Muscle layer of duodenum (tissue), 2 donors: ENCODE results near the gene G6PC2.

Source experiments
- H3K27ac ChIP-seq: one replicate; pipeline ENCODE4 v1.7.0; 2013; ENCODE audit warnings: mild to moderate bottlenecking, low read length
- H3K27me3 ChIP-seq: one replicate; pipeline ENCODE4 v1.7.0; 2013; ENCODE audit warnings: low read depth, mild to moderate bottlenecking, control low read depth, low read length
- H3K36me3 ChIP-seq, 2 donors: one replicate each; pipeline ENCODE4 v1.7.0; 2013; ENCODE audit warnings: low read length in 2 of 2, control low read depth in 1 of 2, mild to moderate bottlenecking in 1 of 2; ENCODE audit not compliant: insufficient read depth in 2 of 2, control insufficient read depth in 1 of 2
- H3K4me1 ChIP-seq, 2 donors: one replicate each; pipeline ENCODE4 v1.7.0; 2013; ENCODE audit warnings: low read length in 2 of 2, mild to moderate bottlenecking in 2 of 2, control low read depth in 1 of 2, moderate library complexity in 1 of 2; ENCODE audit not compliant: insufficient read depth in 2 of 2, control insufficient read depth in 1 of 2
- H3K4me3 ChIP-seq, 2 donors: one replicate each; pipeline ENCODE4 v1.7.0; 2013; ENCODE audit warnings: low read length in 2 of 2, low read depth in 1 of 2, mild to moderate bottlenecking in 1 of 2
- H3K9me3 ChIP-seq, 2 donors: one replicate each; pipeline ENCODE4 v1.7.0; 2013; ENCODE audit warnings: low read length in 2 of 2, control low read depth in 1 of 2, mild to moderate bottlenecking in 1 of 2; ENCODE audit not compliant: control insufficient read depth in 1 of 2
- donor health status: healthy.

G6PC2 gene

DNA sequence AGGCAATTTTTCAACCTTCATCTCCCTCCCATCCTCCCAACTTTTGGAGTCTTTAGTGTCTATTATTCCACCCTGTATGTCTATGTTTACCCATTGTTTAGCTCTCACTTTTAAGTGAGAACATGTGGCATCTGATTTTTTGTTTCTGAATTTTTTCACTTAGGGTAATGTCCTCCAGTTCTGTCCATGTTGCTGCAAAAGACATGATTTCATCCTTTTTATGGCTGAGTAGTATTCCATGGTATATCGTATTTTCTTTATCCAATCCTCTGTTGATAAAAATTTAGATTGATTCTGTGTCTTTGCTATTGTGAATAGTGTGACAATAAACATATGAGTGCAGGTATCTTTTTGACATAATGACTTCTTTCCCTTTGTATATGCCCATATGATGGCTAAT lies 48.2 kb downstream of the G6PC2 start:
- no peaks in the 10 kb centered on the region for H3K36me3 ChIP-seq
- H3K4me3 ChIP-seq, result no peak overlapping the region
- no peaks in the 10 kb centered on the region for H3K9me3 ChIP-seq
- no peak overlapping the region for H3K27ac ChIP-seq
- no peaks in the 10 kb centered on the region for H3K27me3 ChIP-seq
- H3K4me1 ChIP-seq, result no peaks in the 10 kb centered on the region

DNA sequence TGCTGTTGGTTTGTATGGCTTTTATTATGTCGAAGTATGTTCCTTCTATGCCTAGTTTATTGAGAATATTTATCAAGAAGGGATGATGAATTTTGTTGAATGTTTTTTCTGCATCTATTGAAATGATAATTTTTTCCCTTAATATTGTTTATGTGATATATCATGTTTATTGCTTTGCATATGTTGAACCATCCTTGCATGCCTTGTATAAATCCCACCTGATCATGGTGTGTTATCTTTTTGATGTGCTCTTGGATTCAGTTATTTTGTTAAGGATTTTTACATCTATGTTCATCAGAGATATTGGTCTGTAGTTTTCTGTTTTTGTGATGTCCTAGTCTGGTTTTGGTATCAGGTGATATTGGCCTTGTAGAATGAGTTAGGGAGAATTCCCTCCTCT lies 50.8 kb downstream of the G6PC2 start:
- Histone ChIP-seq H3K27ac (no peak overlapping the region), H3K27me3 (no peaks in the 10 kb centered on the region), H3K4me3 (no peak overlapping the region), H3K9me3 (no peaks in the 10 kb centered on the region), H3K4me1 (no peaks in the 10 kb centered on the region), H3K36me3 (no peaks in the 10 kb centered on the region)

DNA sequence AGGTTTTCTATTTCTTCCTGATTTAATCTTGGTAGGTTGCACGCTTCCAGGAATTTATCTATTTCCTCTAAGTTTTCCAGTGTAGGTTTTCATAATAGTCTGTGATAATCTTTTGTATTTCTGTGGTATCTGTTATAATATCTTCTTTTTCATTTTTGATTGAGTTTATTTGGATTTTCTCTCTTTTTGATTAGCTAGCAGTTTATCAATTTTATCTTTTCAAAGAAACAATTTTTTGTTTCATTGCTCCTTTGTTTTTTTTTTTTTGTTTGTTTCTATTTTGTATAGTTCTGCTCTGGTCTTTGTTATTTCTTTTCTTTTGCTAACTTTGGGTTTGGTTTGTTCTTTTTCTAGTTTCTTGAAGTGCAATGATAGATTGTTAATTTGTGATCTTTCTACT lies 51.3 kb downstream of the G6PC2 start:
- Histone ChIP-seq H3K36me3 (no peaks in the 10 kb centered on the region), H3K9me3 (no peaks in the 10 kb centered on the region), H3K27ac (no peak overlapping the region), H3K27me3 (no peaks in the 10 kb centered on the region), H3K4me1 (no peaks in the 10 kb centered on the region), H3K4me3 (no peak overlapping the region)

DNA sequence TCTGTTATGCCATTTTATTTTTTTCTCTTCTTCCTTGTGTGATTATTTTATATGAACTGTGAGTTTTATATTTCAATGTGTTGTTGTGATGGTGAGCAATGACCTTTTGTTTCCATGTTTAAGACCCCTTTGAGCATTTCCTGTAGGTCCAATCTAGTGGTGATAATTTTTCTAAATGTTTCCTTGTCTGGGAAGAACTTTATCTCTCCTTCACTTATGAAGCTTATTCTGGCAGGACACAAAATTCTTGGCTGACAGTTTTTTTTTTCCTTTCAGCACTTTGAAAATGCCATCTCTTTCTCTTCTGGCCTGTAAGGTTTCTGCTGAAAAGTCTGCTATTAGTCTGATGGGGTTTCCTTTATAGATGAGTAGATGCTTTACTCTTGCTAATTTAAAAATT lies 53.2 kb downstream of the G6PC2 start:
- Histone ChIP-seq H3K27ac (no peak overlapping the region), H3K4me1 (no peaks in the 10 kb centered on the region), H3K9me3 (no peaks in the 10 kb centered on the region), H3K27me3 (no peaks in the 10 kb centered on the region), H3K4me3 (no peak overlapping the region), H3K36me3 (no peaks in the 10 kb centered on the region)

DNA sequence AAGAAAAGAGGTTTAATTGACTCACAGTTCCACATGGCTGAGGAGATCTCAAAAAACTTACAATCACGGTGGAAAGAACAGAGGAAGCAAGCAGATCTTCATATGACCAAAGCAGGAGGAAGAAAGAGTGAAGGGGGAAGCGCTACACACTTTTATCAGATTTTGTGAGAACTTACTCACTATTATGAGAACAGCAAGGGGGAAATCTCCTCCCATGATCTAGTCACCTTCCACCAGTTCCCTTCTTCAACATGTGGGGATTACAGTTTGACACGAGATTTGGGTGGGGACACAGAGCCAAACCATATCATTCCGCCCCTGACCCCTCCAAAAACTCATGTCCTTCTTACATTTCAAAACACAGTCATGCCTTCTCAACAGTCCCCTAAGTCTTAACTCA lies 54.2 kb downstream of the G6PC2 start:
- no peaks in the 10 kb centered on the region for H3K9me3 ChIP-seq
- no peaks in the 10 kb centered on the region for H3K36me3 ChIP-seq
- no peaks in the 10 kb centered on the region for H3K27me3 ChIP-seq
- H3K27ac ChIP-seq, result no peak overlapping the region
- H3K4me3 ChIP-seq, result no peak overlapping the region
- H3K4me1 ChIP-seq, result no peaks in the 10 kb centered on the region

DNA sequence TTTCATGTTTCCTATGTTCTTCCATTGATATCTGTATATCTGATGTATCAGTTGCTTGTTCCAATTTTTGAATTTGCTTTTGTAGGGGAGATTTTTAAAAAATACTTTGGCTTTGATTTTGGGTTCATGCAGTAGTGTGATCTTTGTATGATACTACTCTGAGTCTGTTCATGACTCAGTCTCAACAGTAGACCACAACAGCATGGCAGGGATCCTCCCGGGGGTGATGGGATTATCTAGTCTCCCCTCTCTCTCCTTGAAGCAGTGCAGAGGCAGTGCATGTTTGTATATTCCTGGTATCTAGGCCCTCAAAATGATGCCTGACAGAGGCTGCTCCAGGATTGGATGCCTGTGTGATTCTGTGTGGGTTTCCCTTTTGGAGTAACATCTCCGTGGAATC lies 55.3 kb downstream of the G6PC2 start:
- no peaks in the 10 kb centered on the region for H3K9me3 ChIP-seq
- no peaks in the 10 kb centered on the region for H3K27me3 ChIP-seq
- no peaks in the 10 kb centered on the region for H3K4me1 ChIP-seq
- no peak overlapping the region for H3K4me3 ChIP-seq
- H3K36me3 ChIP-seq, result no peaks in the 10 kb centered on the region
- H3K27ac ChIP-seq, result no peak overlapping the region
